SU-DHL-6 (cell line): ENCODE data around the gene PTPRN2.

Experiments used
- H2AFZ ChIP-seq: fragments of 200-600 bp; sonication (generic); 2 replicates; pipeline ENCODE4 v1.6.1; 2014; ENCODE audit warnings: low read depth, mild to moderate bottlenecking, moderate library complexity, mixed read lengths, antibody characterized with exemption, low read length; ENCODE audit not compliant: severe bottlenecking
- H3F3A ChIP-seq: fragments of 200-600 bp; shearing (Covaris generic); 2 replicates; pipeline ENCODE4 v1.6.0; 2016; ENCODE audit warnings: antibody characterized with exemption, mild to moderate bottlenecking; ENCODE audit not compliant: insufficient read depth
- H3K27ac ChIP-seq: fragments of 200-600 bp; sonication (generic); 2 replicates; pipeline ENCODE4 v1.5.1; 2016; ENCODE audit warnings: low read depth, mild to moderate bottlenecking, low read length, moderate library complexity, mixed read lengths
- H3K27me3 ChIP-seq: fragments of 200-600 bp; sonication (generic), shearing (Covaris generic); 2 replicates; pipeline ENCODE4 v1.6.0; 2014; ENCODE audit warnings: mild to moderate bottlenecking, low read length
- H3K36me3 ChIP-seq: fragments of 200-600 bp; sonication (generic); 2 replicates; pipeline ENCODE4 v1.6.1; 2014; ENCODE audit warnings: mild to moderate bottlenecking, low read length, mixed read lengths
- H3K4me2 ChIP-seq: fragments of 300-600, 200-600 bp; shearing (Covaris generic), sonication (generic); 2 replicates; pipeline ENCODE4 v1.6.0; 2014; ENCODE audit warnings: low read length, low read depth, mild to moderate bottlenecking; ENCODE audit not compliant: poor library complexity, severe bottlenecking
- H3K4me3 ChIP-seq: fragments of 200-600 bp; sonication (generic); 2 replicates; pipeline ENCODE4 v1.5.1; 2014; ENCODE audit warnings: antibody characterized with exemption, low read length, mild to moderate bottlenecking, mixed read lengths; ENCODE audit not compliant: insufficient read depth, poor library complexity, severe bottlenecking
- H3K79me2 ChIP-seq: fragments of 200-600 bp; sonication (generic); 2 replicates; pipeline ENCODE4 v1.6.1; 2014; ENCODE audit warnings: mild to moderate bottlenecking, low read length, moderate library complexity; ENCODE audit not compliant: insufficient read depth
- H3K9ac ChIP-seq: fragments of 200-600 bp; sonication (generic); 2 replicates; pipeline ENCODE4 v1.7.0; 2014; ENCODE audit warnings: mild to moderate bottlenecking, low read length
- H3K9me2 ChIP-seq: fragments of 200-600 bp; sonication (generic); replicated peaks from 2 replicates; pipeline ENCODE4 v1.6.1; 2014; ENCODE audit warnings: low read length; ENCODE audit not compliant: insufficient read depth
- H3K9me3 ChIP-seq: fragments of 200-600 bp; sonication (generic); 2 replicates; pipeline ENCODE4 v1.6.1; 2014; ENCODE audit warnings: low read length, mixed read lengths; ENCODE audit not compliant: insufficient read depth
- H4K20me1 ChIP-seq: fragments of 200-600 bp; sonication (generic); 2 replicates; pipeline ENCODE4 v1.6.1; 2014; ENCODE audit warnings: low read depth, mild to moderate bottlenecking, antibody characterized with exemption, low read length, moderate library complexity, mixed read lengths
- CTCF ChIP-seq: fragments of 200-600 bp; sonication (generic); IDR thresholded peaks from one replicate; pipeline ENCODE4 v1.5.1; 2017; ENCODE audit warnings: antibody characterized with exemption, mild to moderate bottlenecking, low read length, moderate library complexity; ENCODE audit not compliant: insufficient read depth, poor library complexity, severe bottlenecking
- EZH2phosphoT487 ChIP-seq: fragments of 200-600 bp; sonication (generic), shearing (Covaris generic); conservative IDR thresholded peaks from 2 replicates; pipeline ENCODE4 v1.6.1; 2018; ENCODE audit warnings: mild to moderate bottlenecking, antibody characterized with exemption, low read length, moderate library complexity, mixed read lengths

Gene PTPRN2

GRCh38 chr7:157770716-157771320, 816.8 kb downstream of the PTPRN2 start:
- Histone ChIP-seq H4K20me1 (no peaks in the 10 kb centered on the region), H2AFZ (no peak overlapping the region), H3K9me2 (no peaks in the 10 kb centered on the region), H3K36me3 (no peaks in the 10 kb centered on the region), H3K9ac (no peak overlapping the region), H3K79me2 (no peaks in the 10 kb centered on the region), H3K4me3 (no peak overlapping the region), H3F3A (no peaks in the 10 kb centered on the region), H3K9me3 (no peaks in the 10 kb centered on the region), H3K4me2 (no peak overlapping the region), H3K27ac (no peak overlapping the region), H3K27me3 (no peaks in the 10 kb centered on the region)
- TF ChIP-seq CTCF (no peak), EZH2phosphoT487 (no peak)

- Histone ChIP-seq H3K79me2 (no peaks in the 10 kb centered on the region), H3K9ac (no peak overlapping the region), H3K27ac (no peak overlapping the region), H3K4me3 (no peak overlapping the region), H3K36me3 (no peaks in the 10 kb centered on the region), H3K9me2 (no peaks in the 10 kb centered on the region), H3K9me3 (no peaks in the 10 kb centered on the region), H3K27me3 (no peaks in the 10 kb centered on the region), H3F3A (no peaks in the 10 kb centered on the region), H4K20me1 (no peaks in the 10 kb centered on the region), H2AFZ (no peak overlapping the region), H3K4me2 (no peak overlapping the region)
- TF ChIP-seq EZH2phosphoT487 = no peak
- TF ChIP-seq CTCF = no peak
Observed at GRCh38 chr7:157769526-157770215, 818.0 kb downstream of the PTPRN2 start.

GRCh38 chr7:157769086-157769485, 818.5 kb downstream of the PTPRN2 start:
- H3K9ac ChIP-seq = no peak overlapping the region
- H3K9me3 ChIP-seq = no peaks in the 10 kb centered on the region
- no peaks in the 10 kb centered on the region for H3K36me3 ChIP-seq
- H3K4me2 ChIP-seq = no peak overlapping the region
- no peaks in the 10 kb centered on the region for H3F3A ChIP-seq
- H3K4me3 ChIP-seq = no peak overlapping the region
- no peak overlapping the region for H2AFZ ChIP-seq
- TF ChIP-seq EZH2phosphoT487 (no peak), CTCF (no peak)
- H3K79me2 ChIP-seq = no peaks in the 10 kb centered on the region
- H3K27me3 ChIP-seq = no peaks in the 10 kb centered on the region
- no peak overlapping the region for H3K27ac ChIP-seq
- no peaks in the 10 kb centered on the region for H4K20me1 ChIP-seq
- H3K9me2 ChIP-seq = no peaks in the 10 kb centered on the region
